UCSD-AML1 (cell line): ENCODE data around the gene PCBD1.

ENCODE experiments used
- DNase-seq: peaks from one replicate; lab custom pipeline; 2025; ENCODE audit not compliant: unreplicated experiment; lab: John Stamatoyannopoulos, UW

PCBD1 gene

GRCh38 chr10:70917635-70918034 lies 29.3 kb upstream of the PCBD1 start:
- DNase-seq = no peak

- DNase-seq = no peak
Measured at GRCh38 chr10:70917226-70917625, 28.9 kb upstream of the PCBD1 start.

GRCh38 chr10:70916241-70916640 lies 27.9 kb upstream of the PCBD1 start:
- DNase-seq = no peak

GRCh38 chr10:70915806-70916205 lies 27.4 kb upstream of the PCBD1 start:
- DNase-seq = no peak

GRCh38 chr10:70915206-70915605 lies 26.8 kb upstream of the PCBD1 start:
- DNase-seq = no peak

GRCh38 chr10:70914316-70914864 lies 26.0 kb upstream of the PCBD1 start:
- DNase-seq = no peak

- DNase-seq = no peak
Measured at GRCh38 chr10:70913893-70914240, 25.5 kb upstream of the PCBD1 start.

- no peak for DNase-seq
Measured at GRCh38 chr10:70913191-70913892, 25.0 kb upstream of the PCBD1 start.

GRCh38 chr10:70912556-70912955 lies 24.2 kb upstream of the PCBD1 start:
- DNase-seq = no peak

GRCh38 chr10:70911386-70911785 lies 23.0 kb upstream of the PCBD1 start:
- DNase-seq = no peak

GRCh38 chr10:70910486-70911341 lies 22.3 kb upstream of the PCBD1 start:
- DNase-seq = no peak

GRCh38 chr10:70909326-70909935 lies 21.1 kb upstream of the PCBD1 start:
- DNase-seq = no peak

GRCh38 chr10:70908406-70909296 lies 20.3 kb upstream of the PCBD1 start:
- no peak for DNase-seq

- DNase-seq = no peak
Measured at GRCh38 chr10:70907637-70908405, 19.5 kb upstream of the PCBD1 start.

GRCh38 chr10:70906953-70907636 lies 18.7 kb upstream of the PCBD1 start:
- DNase-seq = no peak

- DNase-seq = no peak
Measured at GRCh38 chr10:70906031-70906783, 17.8 kb upstream of the PCBD1 start.

GRCh38 chr10:70905071-70906021 lies 17.0 kb upstream of the PCBD1 start:
- no peak for DNase-seq
